8988T (cell line): ENCODE measurements around the gene PPM1A.
"Not testable (repeated sequence)": the region's sequence is repeated elsewhere in the genome, so short reads cannot be mapped to it uniquely, and the experiment has no call there.

ENCODE experiments used
- DNase-seq: peaks from one replicate; pipeline ENCODE4 v3.0.0; 2011

The PPM1A gene

GRCh38 chr14:60272177-60272576 lies 23.2 kb downstream of the PPM1A start:
- no peak for DNase-seq

GRCh38 chr14:60273956-60274355 lies 24.9 kb downstream of the PPM1A start:
- no peak for DNase-seq

GRCh38 chr14:60274448-60274847 lies 25.4 kb downstream of the PPM1A start:
- DNase-seq = no peak

- DNase-seq = no peak
Observed at GRCh38 chr14:60275932-60276331, 26.9 kb downstream of the PPM1A start.

- DNase-seq = no peak
Observed at GRCh38 chr14:60276347-60276746, 27.3 kb downstream of the PPM1A start.

- DNase-seq = no peak
Observed at GRCh38 chr14:60277605-60278190, 28.7 kb downstream of the PPM1A start.

- DNase-seq = no peak
Observed at GRCh38 chr14:60278350-60278749, 29.3 kb downstream of the PPM1A start.

- DNase-seq = no peak
Observed at GRCh38 chr14:60287452-60287851, 38.4 kb downstream of the PPM1A start.

- no peak for DNase-seq
Observed at GRCh38 chr14:60288279-60288678, 39.3 kb downstream of the PPM1A start.

- DNase-seq = no peak
Observed at GRCh38 chr14:60294411-60295069, 45.5 kb downstream of the PPM1A start.

GRCh38 chr14:60300019-60300418 lies 51.0 kb downstream of the PPM1A start:
- DNase-seq = no peak

- no peak for DNase-seq
Observed at GRCh38 chr14:60301685-60302084, 52.7 kb downstream of the PPM1A start.

GRCh38 chr14:60302663-60303062 lies 53.6 kb downstream of the PPM1A start:
- DNase-seq = no peak

GRCh38 chr14:60303745-60304144 lies 54.7 kb downstream of the PPM1A start:
- no peak for DNase-seq

- DNase-seq = no peak
Observed at GRCh38 chr14:60304509-60304908, 55.5 kb downstream of the PPM1A start.

GRCh38 chr14:60309867-60310552 lies 61.0 kb downstream of the PPM1A start:
- DNase-seq = no peak

GRCh38 chr14:60311417-60311816 lies 62.4 kb downstream of the PPM1A start:
- DNase-seq = no peak

GRCh38 chr14:60313093-60313492 lies 64.1 kb downstream of the PPM1A start:
- DNase-seq = no peak

- DNase-seq = no peak
Observed at GRCh38 chr14:60315196-60315990, 66.4 kb downstream of the PPM1A start.

GRCh38 chr14:60317609-60318008 lies 68.6 kb downstream of the PPM1A start:
- no peak for DNase-seq

- DNase-seq = not testable (repeated sequence)
Observed at GRCh38 chr14:60320860-60321259, 71.8 kb downstream of the PPM1A start.

GRCh38 chr14:60323199-60323896 lies 74.3 kb downstream of the PPM1A start:
- no peak for DNase-seq

GRCh38 chr14:60324837-60325236 lies 75.8 kb downstream of the PPM1A start:
- DNase-seq = no peak
